GM19351 (cell line): ENCODE measurements around the gene SERPINC1.
"Not testable (repeated sequence)": the region's sequence is repeated elsewhere in the genome, so short reads cannot be mapped to it uniquely, and the experiment has no call there.

Experiments
- ATAC-seq: cut with Tn5 transposase; IDR thresholded peaks from one replicate; pipeline ENCODE4 v1.9.1; 2021; ENCODE audit warnings: mild to moderate bottlenecking, moderate library complexity; ENCODE audit not compliant: unreplicated experiment

SERPINC1 gene

DNA sequence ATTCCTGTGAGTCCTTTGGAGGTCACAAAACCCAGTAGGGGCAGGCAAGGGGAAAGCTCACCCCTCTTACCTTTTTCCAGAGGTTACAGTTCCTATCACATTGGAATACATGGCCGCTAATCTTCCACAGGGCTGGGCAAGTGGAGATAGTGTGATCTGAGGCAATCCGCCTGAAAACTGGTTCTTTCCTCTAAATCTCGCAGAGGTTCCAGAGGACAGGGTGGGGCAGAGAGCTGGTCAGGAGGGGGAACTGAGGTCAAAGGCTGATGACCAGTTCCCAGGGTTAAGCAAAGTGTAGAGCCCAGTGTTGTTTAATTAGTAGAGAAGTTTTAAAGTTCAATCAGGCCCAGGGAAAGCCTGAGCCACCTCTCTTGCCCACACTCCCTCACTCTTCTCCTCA, at the start of gene SERPINC1:
Gene SERPINC1 (minus strand): TSS at position 179 of the 400 bp plus-strand sequence. CDS start 68 bp downstream, at position 111.
- no peak for ATAC-seq

DNA sequence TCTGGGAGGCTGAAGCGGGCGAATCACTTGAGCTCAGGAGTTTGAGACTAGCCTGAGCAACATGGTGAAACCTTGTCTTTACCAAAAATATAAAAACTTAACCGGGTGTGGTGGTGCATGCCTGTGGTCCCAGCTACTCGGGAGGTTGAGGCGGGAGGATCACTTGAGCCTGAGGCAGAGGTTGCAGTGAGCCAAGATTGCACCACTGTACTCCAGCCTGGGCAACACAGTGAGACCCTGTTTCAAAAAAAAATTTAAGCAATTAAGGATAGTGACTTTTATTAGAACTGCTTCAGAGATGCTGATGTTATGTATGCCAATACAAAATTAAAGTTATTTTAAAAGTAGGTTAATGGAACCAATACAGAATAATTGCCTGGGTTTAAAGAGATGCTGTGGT, 48.8 kb upstream of the SERPINC1 start:
- ATAC-seq = not testable (repeated sequence)

DNA sequence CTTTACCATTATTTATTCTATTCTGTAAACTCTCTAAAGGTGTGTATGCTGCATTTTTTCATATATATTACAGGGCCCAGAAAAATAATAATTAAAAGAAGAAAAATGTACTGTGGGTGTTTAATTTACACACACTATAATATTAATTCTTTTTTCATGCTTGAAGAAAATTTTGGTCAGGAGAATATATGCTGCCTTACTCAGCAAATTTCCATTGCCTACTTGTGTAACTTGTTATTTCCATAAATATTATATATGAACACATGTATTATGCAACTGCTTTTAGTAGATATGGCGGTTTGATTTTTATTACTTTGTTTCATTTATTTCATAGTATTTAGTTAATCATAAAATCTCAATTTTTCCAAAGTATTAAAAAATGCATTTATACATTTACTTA, 46.4 kb upstream of the SERPINC1 start:
- ATAC-seq = no peak

DNA sequence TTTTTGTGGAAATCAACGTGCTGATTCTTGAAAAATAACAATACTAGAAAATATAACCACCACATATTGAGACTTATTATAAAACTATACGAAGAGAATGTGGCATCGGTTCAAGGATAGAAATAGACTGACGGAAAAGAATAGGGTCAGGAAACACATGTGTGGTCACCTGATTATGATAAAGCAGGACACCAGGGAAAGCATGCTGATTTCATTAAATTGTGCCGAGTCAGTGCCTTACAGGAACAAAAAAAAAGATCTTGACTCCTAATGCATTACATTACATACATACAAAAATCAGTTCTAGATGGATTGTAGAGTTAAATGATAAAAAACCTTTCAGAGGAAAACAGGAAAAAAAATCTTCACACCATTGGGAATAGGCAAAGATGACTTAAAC, 43.5 kb upstream of the SERPINC1 start:
- ATAC-seq = no peak

DNA sequence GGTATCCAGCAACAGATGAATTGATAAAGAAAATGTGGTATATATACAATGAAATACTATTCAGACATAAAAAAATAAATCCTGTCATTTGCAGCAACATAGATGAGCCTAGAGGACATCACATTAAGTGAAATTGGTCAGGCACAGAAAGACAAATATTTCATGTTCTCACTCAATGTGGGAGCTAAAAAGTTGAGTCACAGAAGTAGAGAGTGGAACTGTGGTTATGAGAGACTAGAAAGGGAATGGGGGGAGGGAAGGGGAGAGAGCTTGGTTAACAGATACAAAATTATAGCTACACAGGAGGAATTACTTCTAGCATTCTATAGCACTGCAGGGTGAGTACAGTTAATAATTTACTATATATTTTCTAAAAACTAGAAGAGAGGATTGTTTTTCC, 37.1 kb upstream of the SERPINC1 start:
- ATAC-seq = no peak

DNA sequence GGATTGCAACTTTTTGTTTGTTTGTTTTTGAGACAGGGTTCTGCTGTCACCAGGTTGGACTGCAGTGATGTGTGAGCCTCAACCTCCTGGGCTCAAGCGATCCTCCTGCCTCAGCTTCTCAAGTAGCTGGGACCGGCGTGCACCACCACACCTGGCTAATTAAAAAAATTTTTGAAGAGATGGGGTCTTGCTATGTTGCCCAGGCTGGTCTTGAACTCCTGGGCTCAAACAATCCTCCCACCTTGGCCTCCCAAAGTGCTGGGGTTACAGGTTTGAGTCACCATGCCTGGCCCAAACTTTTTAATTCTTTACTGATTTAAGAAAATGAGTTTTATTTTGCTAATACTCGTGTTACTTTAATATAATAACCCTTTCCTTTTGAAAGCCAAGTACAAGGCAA, 31.5 kb upstream of the SERPINC1 start:
- ATAC-seq = no peak

DNA sequence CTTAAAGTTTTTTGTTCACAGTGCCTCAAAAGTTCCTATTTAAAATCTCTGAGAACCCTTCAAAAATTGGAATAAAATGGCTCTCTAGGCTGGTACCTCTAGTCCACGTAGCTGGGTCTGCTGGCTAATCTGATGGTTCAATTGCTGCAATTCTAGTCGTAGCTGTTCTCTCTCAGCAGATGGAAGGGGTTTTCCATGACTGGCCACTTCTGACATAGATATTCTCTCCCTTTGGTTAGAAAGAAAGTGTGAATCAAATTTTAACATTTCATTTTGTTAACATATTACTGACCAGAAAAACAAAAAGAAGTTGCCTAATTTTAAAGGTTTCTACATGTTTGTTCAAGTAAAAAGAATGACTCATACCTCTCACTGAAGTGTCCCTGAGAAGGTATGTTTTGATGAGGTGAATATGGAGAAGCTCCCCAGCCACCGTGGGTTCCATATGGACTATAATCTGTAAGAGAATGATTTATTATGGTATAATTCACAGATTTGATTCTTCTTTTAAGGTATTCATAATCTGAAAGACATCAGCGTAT, 29.3 kb upstream of the SERPINC1 start:
- ATAC-seq = no peak

DNA sequence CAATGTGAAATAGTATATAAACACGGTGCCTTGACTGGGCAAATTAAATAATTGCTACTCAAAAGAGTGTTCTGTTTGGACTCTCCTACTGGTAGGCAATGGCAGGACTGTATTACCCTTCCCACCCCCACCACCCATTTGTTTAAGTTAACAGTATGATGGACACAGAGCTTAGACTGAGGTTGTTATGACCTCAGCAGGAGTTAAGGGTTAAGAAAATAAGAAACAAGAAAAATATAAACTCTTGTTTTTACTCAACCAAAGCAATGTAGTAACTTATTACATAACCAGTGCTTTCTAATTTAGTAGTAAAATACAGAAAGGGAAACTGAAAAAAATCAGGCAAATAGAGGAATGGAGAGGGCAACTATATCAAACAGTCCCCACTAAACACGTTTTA, 19.9 kb upstream of the SERPINC1 start:
- ATAC-seq = no peak

DNA sequence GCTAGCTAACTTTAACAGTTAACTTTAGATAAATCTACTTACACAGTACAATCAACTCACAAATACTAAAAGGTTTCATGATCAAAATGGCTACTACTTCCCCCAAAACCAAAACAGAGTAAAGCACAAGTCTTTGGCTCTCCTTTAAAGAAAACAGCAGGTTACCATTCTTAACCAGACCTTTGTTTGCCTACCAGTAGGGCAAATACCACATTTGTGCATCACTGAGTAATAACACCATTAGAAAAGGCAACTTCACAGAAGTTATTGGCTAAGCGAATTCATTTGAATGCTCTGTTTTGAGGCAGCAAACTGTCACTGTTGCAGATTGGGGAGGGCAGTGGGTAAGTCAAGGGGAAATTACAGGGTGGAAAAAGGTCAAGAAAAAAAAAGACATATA, 17.3 kb upstream of the SERPINC1 start:
- ATAC-seq = no peak

DNA sequence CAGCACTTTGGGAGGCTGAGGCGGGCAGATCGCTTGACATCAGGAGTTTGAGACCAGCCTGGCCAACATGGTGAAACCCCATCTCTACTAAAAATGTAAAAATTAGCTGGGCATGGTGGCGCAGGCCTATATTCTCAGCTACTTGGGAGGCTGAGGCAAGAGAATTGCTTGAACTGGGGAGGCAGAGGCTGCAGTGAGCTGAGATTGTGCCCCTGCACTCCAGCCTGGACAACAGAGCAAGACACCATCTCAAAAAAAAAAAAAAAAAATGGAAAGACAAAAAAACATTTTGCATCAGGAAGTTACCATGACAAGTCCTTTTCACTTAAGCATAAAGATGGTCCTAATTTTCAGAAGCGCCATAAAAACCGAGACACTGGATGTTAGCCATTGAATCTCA, 13.4 kb upstream of the SERPINC1 start:
- ATAC-seq = not testable (repeated sequence)

DNA sequence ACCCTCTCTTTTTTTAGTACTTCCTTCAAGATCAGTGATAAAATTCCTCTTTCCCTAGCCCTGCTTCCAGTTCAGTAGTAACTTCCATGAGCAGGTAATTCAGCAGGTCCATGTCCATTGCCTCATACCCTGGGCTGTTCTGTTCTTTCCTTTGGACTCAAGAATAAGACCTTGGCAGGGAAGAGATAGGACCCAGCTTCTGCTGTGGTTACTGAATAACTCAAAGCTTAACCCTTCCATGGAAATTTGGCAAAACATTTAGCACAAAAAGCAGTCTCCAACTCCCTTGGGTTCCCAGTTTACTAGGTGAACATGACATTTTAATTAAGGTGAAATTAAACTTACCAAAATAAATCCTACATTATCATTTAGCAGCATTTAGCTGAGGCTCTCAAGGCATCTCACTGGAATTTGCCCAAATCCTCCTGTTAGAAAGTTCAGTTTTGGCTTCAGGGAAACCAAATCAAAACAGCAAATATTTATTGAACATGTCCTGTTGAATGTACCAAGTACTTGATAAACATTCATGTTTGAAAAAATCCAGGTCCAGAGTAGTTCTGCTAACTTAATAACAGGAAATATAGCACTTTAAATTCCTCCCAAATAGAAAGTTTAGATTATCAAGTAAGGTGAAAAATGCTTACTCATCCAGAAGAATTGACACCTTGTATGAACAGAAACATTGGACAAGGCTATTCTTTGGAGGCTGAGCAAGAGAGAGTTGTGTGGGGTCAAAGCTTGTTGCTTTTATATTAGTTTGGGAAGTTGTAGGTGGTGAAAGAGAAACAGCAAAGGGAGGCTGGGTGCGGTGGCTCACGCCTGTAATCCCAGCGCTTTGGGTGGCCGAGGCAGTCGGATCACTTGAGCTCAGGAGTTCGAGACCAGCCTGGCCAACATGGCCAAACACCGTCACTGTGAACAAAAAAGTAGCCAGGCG, 8.4 kb upstream of the SERPINC1 start:
- ATAC-seq = no peak

DNA sequence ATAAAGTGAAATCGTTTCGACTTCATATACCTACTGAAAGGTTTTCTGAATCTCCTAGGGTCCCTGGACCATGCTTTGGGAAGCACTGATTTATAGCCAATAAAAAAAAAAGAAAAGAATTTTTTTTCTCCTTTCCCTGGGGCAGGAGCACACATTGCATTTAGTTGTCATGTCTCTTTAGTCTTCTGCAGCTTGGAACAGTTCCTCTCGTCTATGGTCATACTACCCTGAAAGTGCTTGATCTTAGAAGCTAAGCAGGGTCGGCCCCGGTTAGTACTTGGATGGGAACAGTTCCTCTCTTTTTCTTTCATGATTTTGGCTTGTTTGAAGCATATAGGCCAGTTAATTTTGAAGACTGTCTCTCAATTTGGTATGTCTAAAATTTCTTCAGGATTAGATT, 3.7 kb upstream of the SERPINC1 start:
- ATAC-seq = no peak

DNA sequence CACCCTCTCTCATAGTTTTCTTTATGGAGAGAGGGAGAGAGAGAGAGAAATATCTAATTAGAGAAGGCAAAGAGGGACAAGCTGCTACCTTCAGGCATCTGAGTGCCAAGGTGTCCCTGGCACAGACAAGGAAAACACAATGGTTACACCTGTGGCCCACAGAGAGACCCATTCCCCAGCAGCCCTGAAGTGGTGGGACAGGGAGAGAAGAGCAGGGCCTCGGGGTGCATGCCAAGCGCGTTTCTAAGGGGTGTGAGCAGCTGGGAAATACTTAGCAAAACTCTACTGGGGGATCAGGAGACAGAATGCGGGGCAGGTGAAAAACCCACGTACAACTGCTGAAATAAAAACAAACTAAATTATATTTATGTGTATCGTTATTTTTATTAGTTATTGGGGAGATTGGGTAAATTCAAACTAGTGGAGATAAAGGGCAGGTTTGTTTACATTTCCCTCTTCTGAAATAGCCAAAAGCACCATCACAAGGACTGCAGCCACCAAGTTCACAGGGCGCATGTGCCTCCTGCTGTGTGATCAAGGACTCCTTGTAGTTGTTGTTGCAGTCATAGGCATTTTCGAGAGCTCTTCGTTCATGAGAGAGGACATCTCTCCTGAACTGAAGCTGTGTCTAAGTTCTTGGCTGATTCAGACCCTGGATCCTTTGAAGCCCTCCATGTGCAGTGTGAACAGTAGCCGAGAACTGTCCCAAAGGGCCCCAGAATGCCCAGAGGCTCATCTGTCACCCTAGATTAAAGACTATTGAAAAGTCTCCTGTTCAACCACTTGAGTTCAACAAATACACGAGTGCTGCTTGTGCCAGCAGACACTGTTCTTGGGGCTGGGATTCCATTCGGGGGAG, 737 bp upstream of the SERPINC1 start:
- no peak for ATAC-seq

DNA sequence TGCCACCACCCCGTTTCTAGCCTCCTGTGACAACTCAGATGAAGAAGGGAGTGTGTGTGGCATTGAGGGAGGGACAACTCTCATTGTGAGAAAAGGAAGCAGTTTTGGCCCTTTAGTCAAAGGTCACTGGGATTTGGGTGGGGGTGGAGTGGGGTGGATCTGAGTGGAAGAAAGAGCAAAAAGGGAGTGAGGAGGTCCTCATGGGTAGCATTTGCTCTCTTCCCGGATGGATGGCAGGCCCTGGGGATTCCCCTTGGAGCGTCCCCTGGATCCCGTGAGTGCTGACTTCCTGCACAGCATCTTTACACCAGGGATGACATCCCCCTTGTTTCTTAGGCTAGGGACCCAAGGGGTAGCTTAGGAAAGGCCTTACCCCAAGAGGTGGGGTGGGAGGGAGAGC, 460 bp downstream of the SERPINC1 start:
- ATAC-seq = no peak

DNA sequence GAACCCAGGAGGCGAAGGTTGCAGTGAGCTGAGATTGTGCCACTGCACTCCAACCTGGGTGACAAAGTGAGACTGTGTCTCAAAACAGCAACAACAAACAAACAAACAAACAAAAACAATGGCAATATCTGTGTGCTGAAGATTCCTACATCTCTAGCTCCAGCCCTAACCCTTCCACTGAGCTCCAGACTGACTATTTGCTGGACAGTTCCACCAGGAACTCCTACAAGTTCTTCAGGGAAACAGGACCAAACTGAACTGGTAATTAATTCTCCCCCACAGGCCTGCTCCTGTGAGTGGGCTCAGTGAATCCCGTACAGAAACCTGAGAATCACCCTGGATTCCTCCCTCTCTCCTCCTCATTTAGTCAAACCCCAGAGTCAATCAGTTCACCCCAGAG, 1.5 kb downstream of the SERPINC1 start:
- no peak for ATAC-seq

DNA sequence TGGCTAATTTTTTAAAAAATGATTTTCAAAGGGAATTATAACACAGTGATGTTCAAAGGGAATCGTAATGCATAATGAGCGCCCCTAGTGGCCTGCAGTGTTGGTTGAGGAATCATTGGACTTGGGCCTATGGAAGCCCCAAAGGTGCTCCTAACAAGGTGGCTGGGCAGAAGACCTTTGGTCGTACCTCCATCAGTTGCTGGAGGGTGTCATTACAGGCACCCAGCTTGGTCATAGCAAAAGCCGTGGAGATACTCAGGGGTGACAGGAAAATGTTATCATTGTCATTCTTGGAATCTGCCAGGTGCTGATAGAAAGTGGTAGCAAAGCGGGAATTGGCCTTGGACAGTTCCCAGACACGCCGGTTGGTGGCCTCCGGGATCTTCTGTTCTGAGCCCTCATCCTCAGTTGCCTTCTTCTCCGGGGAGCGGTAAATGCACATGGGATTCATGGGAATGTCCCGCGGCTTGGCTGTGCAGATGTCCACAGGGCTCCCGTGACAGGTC, 2.7 kb downstream of the SERPINC1 start:
- ATAC-seq = no peak

DNA sequence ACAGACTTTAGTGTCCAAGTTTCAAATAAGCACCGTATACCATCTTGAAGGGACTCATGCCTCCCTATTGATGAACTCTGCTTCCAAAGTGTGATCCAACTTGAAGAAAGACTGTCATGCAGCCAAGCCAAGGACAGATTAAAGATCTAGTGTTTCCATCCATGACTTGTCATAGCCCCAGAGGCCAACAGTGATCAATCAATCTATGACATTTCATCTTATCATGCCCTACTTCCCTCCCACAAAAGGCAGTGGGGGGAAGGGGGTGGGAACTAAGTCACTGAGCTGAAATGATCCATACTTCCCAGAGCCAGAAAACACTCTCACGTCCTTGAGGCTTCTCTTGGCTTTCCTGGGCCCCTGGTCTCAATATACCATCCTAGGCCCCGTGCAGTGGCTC, 4.0 kb downstream of the SERPINC1 start:
- ATAC-seq = no peak

DNA sequence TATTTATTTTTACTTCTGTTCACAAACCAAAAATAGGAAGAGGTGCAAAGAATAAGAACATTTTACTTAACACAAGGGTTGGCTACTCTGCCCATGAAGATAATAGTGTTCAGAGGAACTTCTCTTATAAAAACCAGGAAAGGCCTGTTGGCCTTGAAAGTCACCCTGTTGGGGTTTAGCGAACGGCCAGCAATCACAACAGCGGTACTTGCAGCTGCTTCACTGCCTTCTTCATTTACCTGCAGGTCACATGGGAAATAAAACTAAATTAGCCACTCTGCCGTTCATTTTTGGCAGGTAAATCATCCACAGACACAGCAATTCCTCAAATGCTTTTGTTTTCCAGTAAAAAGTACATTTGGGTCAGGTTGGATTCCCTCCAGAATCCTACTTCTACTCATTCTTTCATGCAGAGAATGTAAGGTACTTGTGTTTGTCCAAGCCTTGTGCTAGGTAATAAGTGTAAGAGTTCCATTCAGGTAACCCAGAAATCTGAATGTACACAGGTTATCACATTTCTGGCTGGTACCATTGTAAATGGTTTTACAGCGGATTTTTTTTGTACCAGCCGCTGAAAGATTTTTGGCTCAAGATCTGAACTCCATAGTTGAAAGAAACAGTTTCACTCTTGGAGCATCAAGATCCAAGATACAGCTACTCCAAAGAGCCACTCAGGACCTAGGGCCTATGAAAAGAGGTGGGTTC, 13.1 kb downstream of the SERPINC1 start:
- ATAC-seq = no peak

DNA sequence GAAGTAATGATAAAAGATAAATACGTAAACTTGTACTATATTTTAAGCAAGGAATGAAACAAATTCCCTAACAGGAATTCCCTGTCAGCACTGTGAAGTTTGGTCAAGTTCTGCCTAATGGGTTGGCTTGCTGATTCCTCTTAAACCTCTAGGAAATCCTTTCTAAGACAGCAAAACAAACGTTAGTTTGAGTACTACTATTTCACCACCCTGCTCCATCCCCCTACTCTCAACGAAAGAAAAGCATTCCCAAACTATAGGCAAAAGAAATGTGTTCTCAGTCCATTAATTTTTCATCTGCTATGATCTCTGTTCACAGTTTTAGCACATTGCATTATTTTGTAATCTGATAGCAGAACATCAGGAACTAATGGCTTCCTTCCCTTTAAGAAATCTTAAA, 16.1 kb downstream of the SERPINC1 start:
- no peak for ATAC-seq

DNA sequence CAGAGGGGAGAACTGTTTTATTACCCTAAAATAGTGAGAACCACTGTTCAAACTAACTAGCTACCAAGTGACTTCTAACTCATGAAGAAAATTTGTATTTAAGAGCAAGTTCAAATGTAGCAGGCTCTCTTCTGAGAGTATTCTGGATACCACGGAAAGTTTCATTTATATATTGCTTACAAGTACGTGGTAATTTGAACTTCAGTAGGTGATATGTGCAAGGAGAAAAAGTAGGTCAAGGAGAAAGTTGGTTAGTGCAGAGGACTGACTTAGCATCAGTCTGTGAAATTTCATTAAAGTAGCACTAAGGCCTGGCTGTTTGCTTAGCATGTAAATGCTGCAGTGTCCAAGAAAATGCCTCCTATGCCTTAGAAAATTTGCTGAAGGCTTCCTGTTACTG, 16.7 kb downstream of the SERPINC1 start:
- ATAC-seq = no peak

DNA sequence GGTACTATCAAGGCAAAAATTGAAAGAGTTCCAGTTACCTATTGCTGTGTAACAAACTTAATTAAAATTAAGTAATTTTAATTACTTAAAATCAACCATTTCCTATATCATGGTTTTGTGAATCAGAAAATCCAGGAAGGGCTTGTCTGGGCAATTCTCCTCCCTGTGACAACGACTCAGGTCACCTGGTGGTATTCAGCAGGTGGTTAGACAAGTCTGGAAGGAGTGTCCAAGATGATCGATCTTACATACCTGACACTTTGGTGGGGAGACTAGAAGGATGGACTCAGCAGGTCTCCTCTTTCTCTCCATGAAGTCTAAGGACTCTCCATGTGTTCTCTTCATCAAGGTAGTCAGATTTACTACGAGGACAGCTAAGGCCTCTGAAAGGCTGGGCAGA, 22.9 kb downstream of the SERPINC1 start:
- no peak for ATAC-seq
